ENCODE data around the gene STAT6.
A peak's percentile ranks its signal among the peaks of the same experiment; 100 is the strongest.

STAT6 gene

GRCh38 chr12:57101892-57102695 is 9.1 kb downstream of the STAT6 start:
- H3K27me3 ChIP-seq (ENCODE audit: control insufficient read depth, insufficient read depth, low read length) = no peaks in the 10 kb centered on the region
- no peak overlapping the region for H3K4me3 ChIP-seq (ENCODE audit: low read length)
- peaks cover 25% of the 10 kb centered on the region for H3K4me1 ChIP-seq (ENCODE audit: control insufficient read depth, insufficient read depth, low read length)
- peaks cover 43% of the 10 kb centered on the region for H3K36me3 ChIP-seq (ENCODE audit: control insufficient read depth, insufficient read depth, low read length)
- H3K9me3 ChIP-seq (ENCODE audit: control insufficient read depth, low read length) = no peaks in the 10 kb centered on the region
- no peak overlapping the region for H3K9ac ChIP-seq (ENCODE audit: low read length)

GRCh38 chr12:57099766-57100165 is 11.4 kb downstream of the STAT6 start:
- Histone ChIP-seq H3K4me1 (ENCODE audit: control insufficient read depth, insufficient read depth, low read length) (peaks cover 24% of the 10 kb centered on the region), H3K27me3 (ENCODE audit: control insufficient read depth, insufficient read depth, low read length) (no peaks in the 10 kb centered on the region), H3K36me3 (ENCODE audit: control insufficient read depth, insufficient read depth, low read length) (peaks cover 33% of the 10 kb centered on the region), H3K4me3 (ENCODE audit: low read length) (no peak overlapping the region), H3K9me3 (ENCODE audit: control insufficient read depth, low read length) (no peaks in the 10 kb centered on the region), H3K9ac (ENCODE audit: low read length) (no peak overlapping the region)

- Histone ChIP-seq H3K27me3 (ENCODE audit: control insufficient read depth, insufficient read depth, low read length) (no peaks in the 10 kb centered on the region), H3K9ac (ENCODE audit: low read length) (no peak overlapping the region), H3K4me1 (ENCODE audit: control insufficient read depth, insufficient read depth, low read length) (peaks cover 24% of the 10 kb centered on the region), H3K4me3 (ENCODE audit: low read length) (no peak overlapping the region), H3K9me3 (ENCODE audit: control insufficient read depth, low read length) (no peaks in the 10 kb centered on the region), H3K36me3 (ENCODE audit: control insufficient read depth, insufficient read depth, low read length) (peaks cover 30% of the 10 kb centered on the region)
Observed at GRCh38 chr12:57099047-57099714, 12.0 kb downstream of the STAT6 start.

GRCh38 chr12:57098546-57098945 is 12.6 kb downstream of the STAT6 start:
- no peaks in the 10 kb centered on the region for H3K9me3 ChIP-seq (ENCODE audit: control insufficient read depth, low read length)
- H3K27me3 ChIP-seq (ENCODE audit: control insufficient read depth, insufficient read depth, low read length) = no peaks in the 10 kb centered on the region
- peaks cover 24% of the 10 kb centered on the region for H3K4me1 ChIP-seq (ENCODE audit: control insufficient read depth, insufficient read depth, low read length)
- no peak overlapping the region for H3K4me3 ChIP-seq (ENCODE audit: low read length)
- peaks cover 27% of the 10 kb centered on the region for H3K36me3 ChIP-seq (ENCODE audit: control insufficient read depth, insufficient read depth, low read length)
- H3K9ac ChIP-seq (ENCODE audit: low read length) = no peak overlapping the region

- Histone ChIP-seq H3K27me3 (ENCODE audit: control insufficient read depth, insufficient read depth, low read length) (no peaks in the 10 kb centered on the region), H3K36me3 (ENCODE audit: control insufficient read depth, insufficient read depth, low read length) (peaks cover 27% of the 10 kb centered on the region), H3K9me3 (ENCODE audit: control insufficient read depth, low read length) (no peaks in the 10 kb centered on the region), H3K4me1 (ENCODE audit: control insufficient read depth, insufficient read depth, low read length) (peaks cover 24% of the 10 kb centered on the region), H3K9ac (ENCODE audit: low read length) (no peak overlapping the region), H3K4me3 (ENCODE audit: low read length) (no peak overlapping the region)
Observed at GRCh38 chr12:57097554-57097835, 13.7 kb downstream of the STAT6 start.

- peaks cover 27% of the 10 kb centered on the region for H3K36me3 ChIP-seq (ENCODE audit: control insufficient read depth, insufficient read depth, low read length)
Observed at GRCh38 chr12:57096748-57097553, 14.2 kb downstream of the STAT6 start.

GRCh38 chr12:57096099-57096572 is 15.0 kb downstream of the STAT6 start:
- H3K4me1 ChIP-seq (ENCODE audit: control insufficient read depth, insufficient read depth, low read length) = peaks cover 21% of the 10 kb centered on the region

More at GRCh38 chr12:57096748-57097553, 14.2 kb downstream of the STAT6 start:
- H3K9ac ChIP-seq (ENCODE audit: low read length) = no peak overlapping the region
- no peaks in the 10 kb centered on the region for H3K9me3 ChIP-seq (ENCODE audit: control insufficient read depth, low read length)
- no peak overlapping the region for H3K4me3 ChIP-seq (ENCODE audit: low read length)
- H3K27me3 ChIP-seq (ENCODE audit: control insufficient read depth, insufficient read depth, low read length) = no peaks in the 10 kb centered on the region
- peaks cover 21% of the 10 kb centered on the region for H3K4me1 ChIP-seq (ENCODE audit: control insufficient read depth, insufficient read depth, low read length)

GRCh38 chr12:57095440-57095839 is 15.7 kb downstream of the STAT6 start:
- H3K36me3 ChIP-seq (ENCODE audit: control insufficient read depth, insufficient read depth, low read length) = peaks cover 27% of the 10 kb centered on the region
- no peaks in the 10 kb centered on the region for H3K27me3 ChIP-seq (ENCODE audit: control insufficient read depth, insufficient read depth, low read length)
- no peak overlapping the region for H3K9ac ChIP-seq (ENCODE audit: low read length)
- H3K4me3 ChIP-seq (ENCODE audit: low read length) = no peak overlapping the region
- peaks cover 28% of the 10 kb centered on the region for H3K4me1 ChIP-seq (ENCODE audit: control insufficient read depth, insufficient read depth, low read length)
- no peaks in the 10 kb centered on the region for H3K9me3 ChIP-seq (ENCODE audit: control insufficient read depth, low read length)

More at GRCh38 chr12:57096099-57096572, 15.0 kb downstream of the STAT6 start:
- Histone ChIP-seq H3K27me3 (ENCODE audit: control insufficient read depth, insufficient read depth, low read length) (no peaks in the 10 kb centered on the region), H3K9ac (ENCODE audit: low read length) (no peak overlapping the region), H3K36me3 (ENCODE audit: control insufficient read depth, insufficient read depth, low read length) (peaks cover 27% of the 10 kb centered on the region), H3K9me3 (ENCODE audit: control insufficient read depth, low read length) (no peaks in the 10 kb centered on the region), H3K4me3 (ENCODE audit: low read length) (no peak overlapping the region)

GRCh38 chr12:57094208-57095160 is 16.7 kb downstream of the STAT6 start:
- Histone ChIP-seq H3K4me3 (ENCODE audit: low read length) (no peak overlapping the region), H3K9ac (ENCODE audit: low read length) (peak overlapping the region; percentile 29), H3K9me3 (ENCODE audit: control insufficient read depth, low read length) (no peaks in the 10 kb centered on the region), H3K27me3 (ENCODE audit: control insufficient read depth, insufficient read depth, low read length) (no peaks in the 10 kb centered on the region), H3K36me3 (ENCODE audit: control insufficient read depth, insufficient read depth, low read length) (peaks cover 25% of the 10 kb centered on the region), H3K4me1 (ENCODE audit: control insufficient read depth, insufficient read depth, low read length) (peaks cover 23% of the 10 kb centered on the region)

- Histone ChIP-seq H3K27me3 (ENCODE audit: control insufficient read depth, insufficient read depth, low read length) (no peaks in the 10 kb centered on the region), H3K4me1 (ENCODE audit: control insufficient read depth, insufficient read depth, low read length) (peaks cover 23% of the 10 kb centered on the region), H3K9ac (ENCODE audit: low read length) (peak overlapping the region; percentile 12), H3K4me3 (ENCODE audit: low read length) (no peak overlapping the region), H3K9me3 (ENCODE audit: control insufficient read depth, low read length) (no peaks in the 10 kb centered on the region), H3K36me3 (ENCODE audit: control insufficient read depth, insufficient read depth, low read length) (peaks cover 16% of the 10 kb centered on the region)
Observed at GRCh38 chr12:57093415-57094207, 17.6 kb downstream of the STAT6 start.
